Heart right ventricle (tissue), 16 donors: ENCODE measurements around the gene ASPRV1. TPM values are rescaled to one million over a fixed set of nuclear protein-coding genes. Genes with fewer than 3 reads are reported as not detected.

Experiments
- ATAC-seq, 8 donors: fragments of 200-7000 bp; cut with Tn5 transposase; one replicate each; pipeline ENCODE4 v1.9.1; 2020; ENCODE audit warnings: mild to moderate bottlenecking in 8 of 8, moderate library complexity in 8 of 8, moderate number of reproducible peaks in 1 of 8
- DNase-seq, 2 donors: peaks; one replicate each; pipeline ENCODE4 v3.0.0-alpha.2; 2020
- H3K27ac ChIP-seq, 10 donors: fragments of 200-600 bp; sonication (generic) in 2 of 10; one replicate each; pipeline versions ENCODE4 v1.5.0 to v1.8.0; 2020 to 2022; ENCODE audit warnings: mild to moderate bottlenecking in 3 of 10
- H3K27me3 ChIP-seq, 7 donors: fragments of 200-600 bp; one replicate each; pipeline ENCODE4 v1.8.0; 2021 to 2022; ENCODE audit warnings: mild to moderate bottlenecking in 2 of 7
- H3K36me3 ChIP-seq, 9 donors: fragments of 200-600 bp; sonication (generic) in 1 of 9; one replicate each; pipeline versions ENCODE4 v1.5.0 to v1.8.0; 2020 to 2022; ENCODE audit warnings: mild to moderate bottlenecking in 2 of 9
- H3K4me1 ChIP-seq, 9 donors: fragments of 200-600 bp; sonication (generic) in 1 of 9; one replicate each; pipeline versions ENCODE4 v1.5.0 to v1.8.0; 2020 to 2022; ENCODE audit warnings: mild to moderate bottlenecking in 4 of 9
- H3K4me3 ChIP-seq, 10 donors: fragments of 200-600 bp; sonication (generic) in 2 of 10; one replicate each; pipeline versions ENCODE4 v1.5.0 to v1.8.0; 2020 to 2022; ENCODE audit warnings: mild to moderate bottlenecking in 7 of 10, moderate library complexity in 2 of 10
- H3K9me3 ChIP-seq, 11 donors: fragments of 200-600 bp in 10 of 11; sonication (generic) in 2 of 11; one replicate each; pipeline versions ENCODE4 v1.5.0 to v1.8.0; 2013 to 2022; ENCODE audit warnings: mild to moderate bottlenecking in 2 of 11, control low read depth in 1 of 11, moderate library complexity in 1 of 11
- CTCF ChIP-seq, 9 donors: fragments of 200-600 bp; sonication (generic) in 2 of 9; IDR thresholded peaks; one replicate each; pipeline versions ENCODE4 v1.5.0 to v1.8.0; 2021 to 2022; ENCODE audit warnings: antibody characterized with exemption in 9 of 9, mild to moderate bottlenecking in 5 of 9, moderate library complexity in 1 of 9
- WGBS, 2 donors: extraction: QIAGEN DNeasy Blood & Tissue Kit; methylation state at CpG; one replicate each; pipeline ENCODE4 v1.1.7; 2013; ENCODE audit warnings: inconsistent platforms in 1 of 2; 5-methylcytosine and 5-hydroxymethylcytosine counted together
- intact Hi-C, 10 donors: fragments of 100-400 bp; cut with DNase I; formaldehyde crosslinking; loops; one replicate each; pipeline versions ENCODE4 v1.11.1 to v1.14.2; 2022
- polyA plus RNA-seq, 2 donors: library from polyadenylated mRNA; stranded (reverse); fragments of 200-250 nt; gene quantifications; one replicate each; pipeline ENCODE4 v1.2.3, GENCODE V29; 2013
- total RNA-seq, 10 donors: library from RNA; stranded (reverse); fragmentation: NEBNext Ultra II Directional in 3 of 10; extraction: Animal tissue kit (Norgen Biotek cat#: 25700) in 3 of 10; gene quantifications; one replicate each; pipeline versions ENCODE4 v1.2.1 to v1.2.4, GENCODE V29; 2021 to 2023
- donor health status: Arrhythmogenic right ventricular cardiomyopathy.
- donor health status: ischemic (EF 13 %, LVEDD 7.1; RV severe dilation, severe dysfunction).
- donor health status: healthy with polysubstance abuse.
- donor health status: DM: no; HTN: yes; CAD: no.
- donor health status: DM: no; HTN: no; CAD: no.
- donor health status: ischemic (EF 25% LVEDD 6.9; RV normal size, moderate dysfunction).
- donor health status: ischemic (EF 25% LVEDD 5.7; RV mildly dilated, moderate dysfunction).
- donor health status: healthy.
- donor health status: DM: yes; HTN: yes; CAD: no.
- donor health status: Ischemic cardiomyopathy.
- donor health status: ischemic (EF 35%, LVEDD 5.7; RV mildly dilated, moderate dysfunction).
- donor health status: nonischemic (EF 11% LVEDD 7.7; RV severe dilation, severe dysfunction).
- donor health status: DM: yes; HTN: yes; CAD: no.
- donor health status: PGD.
- donor health status: ischemic (EF 29% LVEDD 5.4; RV normal size, mild dysfunction).
- donor health status: nonischemic (EF 23%, LVEDD 6.1; RV moderate dilation, normal function).

The ASPRV1 gene
- total and polyA plus RNA-seq, 12 donors, result 0.36 to 1.5 (median 0.94) TPM

- Histone ChIP-seq H3K36me3 (no peaks in the 10 kb centered on the region), H3K27ac (no peak overlapping the region), H3K27me3 (no peaks in the 10 kb centered on the region), H3K9me3 (no peaks in the 10 kb centered on the region), H3K4me3 (no peak overlapping the region), H3K4me1 (peaks cover 0 to 3% (median 0%) of the 10 kb centered on the region in 9 donors)
- TF ChIP-seq CTCF (IDR thresholded peaks at IDR 0.05), result no peak
- intact Hi-C loops, result no loop called here
- ATAC-seq (no peak), DNase-seq (no peak)
- 82 to 83% methylated on average over 5 of the region's 5 CpGs for WGBS, 2 donors
These were observed 2.0 kb downstream of the ASPRV1 start for GRCh38 chr2:69959425-69959824.

GRCh38 chr2:69958480-69958879 is 3.0 kb downstream of the ASPRV1 start:
- TF ChIP-seq CTCF (IDR thresholded peaks at IDR 0.05), result no peak
- no peak for DNase-seq
- no peak for ATAC-seq
- Histone ChIP-seq H3K4me1 (peaks cover 0 to 3% (median 0%) of the 10 kb centered on the region in 9 donors), H3K9me3 (no peaks in the 10 kb centered on the region), H3K27ac (no peak overlapping the region), H3K27me3 (no peaks in the 10 kb centered on the region), H3K4me3 (no peak overlapping the region), H3K36me3 (no peaks in the 10 kb centered on the region)
- intact Hi-C loops, result no loop called here
- 78 to 83% methylated on average over 6 of the region's 6 CpGs for WGBS, 2 donors

- no peak for ATAC-seq
- no peak for DNase-seq
- Histone ChIP-seq H3K4me3 (no peak overlapping the region), H3K36me3 (no peaks in the 10 kb centered on the region), H3K4me1 (peaks cover 0 to 6% (median 0%) of the 10 kb centered on the region in 9 donors), H3K27ac (no peak overlapping the region), H3K9me3 (no peaks in the 10 kb centered on the region), H3K27me3 (no peaks in the 10 kb centered on the region)
- intact Hi-C loops, result no loop called here
- 60 to 62% methylated on average over 8 of the region's 8 CpGs for whole genome bisulfite sequencing, 2 donors
- no peak for TF ChIP-seq CTCF (IDR thresholded peaks at IDR 0.05)
These were observed 3.5 kb downstream of the ASPRV1 start for GRCh38 chr2:69957965-69958364.

GRCh38 chr2:69956475-69956979 is 4.9 kb downstream of the ASPRV1 start:
- H3K36me3 ChIP-seq, result no peaks in the 10 kb centered on the region
- WGBS, 2 donors, result 89 to 92% methylated on average over 6 of the region's 6 CpGs
- peaks cover 0 to 16% (median 0%) of the 10 kb centered on the region in 9 donors for H3K4me1 ChIP-seq
- H3K4me3 ChIP-seq, result no peak overlapping the region
- intact Hi-C loops, result no loop called here
- no peak for ATAC-seq
- H3K27me3 ChIP-seq, result no peaks in the 10 kb centered on the region
- TF ChIP-seq CTCF (IDR thresholded peaks at IDR 0.05), result no peak
- DNase-seq, result no peak
- peak overlapping the region in 1 of 10 donors; percentile 28 for H3K27ac ChIP-seq
- H3K9me3 ChIP-seq, result no peaks in the 10 kb centered on the region
